Progenitor cell of endocrine pancreas (in vitro differentiated cells): ENCODE measurements around the gene CRY1. TPM values are rescaled to one million over a fixed set of nuclear protein-coding genes. Genes with fewer than 3 reads are reported as not detected.
A peak's percentile ranks its signal among the peaks of the same experiment; 100 is the strongest.

Experiments used
- DNase-seq: peaks from one replicate; pipeline ENCODE4 v3.0.0; 2021; ENCODE audit warnings: low spot score; ENCODE audit not compliant: unreplicated experiment
- H3K27ac Mint-ChIP-seq: 2 replicates; pipeline ENCODE4 v1.8.0; 2021; ENCODE audit warnings: mild to moderate bottlenecking, moderate library complexity, mixed read lengths
- H3K27me3 Mint-ChIP-seq: 2 replicates; pipeline ENCODE4 v1.8.0; 2021; ENCODE audit warnings: mixed read lengths
- H3K36me3 Mint-ChIP-seq: 2 replicates; pipeline ENCODE4 v1.8.0; 2022; ENCODE audit warnings: mixed read lengths; ENCODE audit not compliant: insufficient read depth
- H3K4me1 Mint-ChIP-seq: 2 replicates; pipeline ENCODE4 v1.8.0; 2021; ENCODE audit warnings: low read depth, mixed read lengths
- H3K4me3 Mint-ChIP-seq: 2 replicates; pipeline ENCODE4 v1.8.0; 2021; ENCODE audit warnings: low read depth, mild to moderate bottlenecking, moderate library complexity, mixed read lengths
- H3K9me3 Mint-ChIP-seq: 2 replicates; pipeline ENCODE4 v1.8.0; 2021; ENCODE audit warnings: low read depth, mixed read lengths
- total RNA-seq: library from RNA; stranded (reverse); gene quantifications from 2 replicates; pipeline ENCODE4 v1.2.1, GENCODE V29; 2021
- TF ChIP-seq, protein P1 (sequence below): fragments of 200-600 bp; sonication (generic); IDR thresholded peaks from one replicate; pipeline ENCODE4 v1.5.0; 2021; ENCODE audit warnings: antibody characterized with exemption, mild to moderate bottlenecking; ENCODE audit not compliant: unreplicated experiment

The CRY1 gene
- total RNA-seq, 1 donor from 2014 or later, result 26.9 TPM

DNA sequence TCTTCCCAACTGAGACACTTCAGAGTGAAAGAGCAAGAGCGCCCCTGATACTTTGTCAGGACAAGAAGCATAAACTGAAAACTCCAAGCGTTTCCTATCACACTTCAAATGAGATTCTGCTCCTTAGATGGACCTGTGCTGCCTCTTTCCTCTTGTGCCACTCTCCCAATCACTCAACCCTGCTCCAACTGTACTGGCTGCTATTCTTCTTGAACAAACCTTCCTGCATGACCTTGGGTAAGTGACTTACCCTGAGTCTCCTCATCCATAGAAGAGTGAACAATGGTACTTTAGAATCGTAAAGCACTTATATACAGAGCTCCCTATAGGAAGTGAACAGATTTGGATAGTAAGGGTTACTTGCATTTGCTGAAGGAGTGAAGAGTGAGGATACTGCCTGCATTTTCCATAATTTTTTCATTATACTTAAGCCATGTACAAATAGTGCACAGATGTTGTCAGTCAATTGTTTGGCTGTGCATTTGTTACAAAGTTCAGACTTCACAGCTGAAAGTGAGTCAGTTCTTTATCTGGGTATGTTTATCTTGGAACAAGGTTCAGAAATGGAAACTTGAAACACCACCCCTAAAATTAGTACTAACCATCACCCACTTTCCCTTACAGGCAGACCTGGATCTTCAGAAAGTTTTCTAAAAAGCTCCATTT lies 117.2 kb downstream of the CRY1 start:
- no peaks in the 10 kb centered on the region for H3K27me3 Mint-ChIP-seq
- H3K4me3 Mint-ChIP-seq, result no peak overlapping the region
- peaks cover 26% of the 10 kb centered on the region for H3K4me1 Mint-ChIP-seq
- no peak for DNase-seq
- TF ChIP-seq, protein P1, sequence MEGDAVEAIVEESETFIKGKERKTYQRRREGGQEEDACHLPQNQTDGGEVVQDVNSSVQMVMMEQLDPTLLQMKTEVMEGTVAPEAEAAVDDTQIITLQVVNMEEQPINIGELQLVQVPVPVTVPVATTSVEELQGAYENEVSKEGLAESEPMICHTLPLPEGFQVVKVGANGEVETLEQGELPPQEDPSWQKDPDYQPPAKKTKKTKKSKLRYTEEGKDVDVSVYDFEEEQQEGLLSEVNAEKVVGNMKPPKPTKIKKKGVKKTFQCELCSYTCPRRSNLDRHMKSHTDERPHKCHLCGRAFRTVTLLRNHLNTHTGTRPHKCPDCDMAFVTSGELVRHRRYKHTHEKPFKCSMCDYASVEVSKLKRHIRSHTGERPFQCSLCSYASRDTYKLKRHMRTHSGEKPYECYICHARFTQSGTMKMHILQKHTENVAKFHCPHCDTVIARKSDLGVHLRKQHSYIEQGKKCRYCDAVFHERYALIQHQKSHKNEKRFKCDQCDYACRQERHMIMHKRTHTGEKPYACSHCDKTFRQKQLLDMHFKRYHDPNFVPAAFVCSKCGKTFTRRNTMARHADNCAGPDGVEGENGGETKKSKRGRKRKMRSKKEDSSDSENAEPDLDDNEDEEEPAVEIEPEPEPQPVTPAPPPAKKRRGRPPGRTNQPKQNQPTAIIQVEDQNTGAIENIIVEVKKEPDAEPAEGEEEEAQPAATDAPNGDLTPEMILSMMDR, result no peak
- H3K27ac Mint-ChIP-seq, result peak overlapping the region; percentile 22
- H3K9me3 Mint-ChIP-seq, result no peaks in the 10 kb centered on the region
- H3K36me3 Mint-ChIP-seq, result peaks cover 5% of the 10 kb centered on the region

DNA sequence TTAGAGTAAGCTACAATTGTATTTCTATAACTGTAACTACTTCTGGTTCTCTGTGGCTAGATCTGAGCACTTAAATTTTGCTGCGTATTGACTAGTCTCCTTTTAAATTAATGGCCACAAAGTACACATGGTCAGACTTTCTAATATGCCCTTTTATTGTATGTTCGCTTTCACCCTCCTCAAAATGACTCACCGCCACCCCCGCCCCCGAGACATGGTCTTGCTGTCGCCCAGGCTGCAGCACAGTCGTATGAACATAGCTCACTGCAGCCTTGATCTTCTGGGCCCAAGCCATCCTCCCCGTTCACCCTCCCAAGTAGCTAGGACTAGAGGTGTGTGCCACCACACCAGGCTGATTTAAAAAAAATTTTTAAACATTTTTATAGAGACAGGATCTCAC lies 118.3 kb downstream of the CRY1 start:
- Mint-ChIP-seq H3K27me3 (no peaks in the 10 kb centered on the region), H3K4me1 (peaks cover 26% of the 10 kb centered on the region), H3K36me3 (peaks cover 9% of the 10 kb centered on the region), H3K4me3 (no peak overlapping the region), H3K9me3 (no peaks in the 10 kb centered on the region), H3K27ac (peak overlapping the region; percentile 53)
- TF ChIP-seq, protein P1, result no peak
- DNase-seq, result no peak

DNA sequence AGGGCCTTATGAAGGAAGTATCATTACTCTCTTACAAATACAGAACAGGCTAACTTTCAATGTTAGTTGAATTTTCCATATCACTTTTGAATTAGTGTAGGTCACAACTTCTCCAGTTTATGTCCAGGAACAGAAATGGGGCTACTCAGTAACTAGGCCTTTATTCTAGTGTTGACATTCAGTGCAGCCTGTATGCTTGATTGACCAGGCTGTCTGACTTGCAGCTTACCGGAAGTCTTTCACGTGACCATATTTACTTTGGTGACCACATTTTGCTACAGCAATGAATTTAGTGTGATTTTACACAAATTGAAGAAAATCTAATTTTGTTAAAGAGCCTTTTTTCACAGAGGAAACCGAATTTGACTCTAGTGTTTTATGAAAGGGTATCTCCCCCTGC lies 118.8 kb downstream of the CRY1 start:
- Mint-ChIP-seq H3K36me3 (peaks cover 9% of the 10 kb centered on the region), H3K9me3 (no peaks in the 10 kb centered on the region), H3K27ac (peak overlapping the region; percentile 73), H3K27me3 (no peaks in the 10 kb centered on the region), H3K4me3 (no peak overlapping the region), H3K4me1 (peaks cover 26% of the 10 kb centered on the region)
- DNase-seq, result no peak
- TF ChIP-seq, protein P1, result no peak

DNA sequence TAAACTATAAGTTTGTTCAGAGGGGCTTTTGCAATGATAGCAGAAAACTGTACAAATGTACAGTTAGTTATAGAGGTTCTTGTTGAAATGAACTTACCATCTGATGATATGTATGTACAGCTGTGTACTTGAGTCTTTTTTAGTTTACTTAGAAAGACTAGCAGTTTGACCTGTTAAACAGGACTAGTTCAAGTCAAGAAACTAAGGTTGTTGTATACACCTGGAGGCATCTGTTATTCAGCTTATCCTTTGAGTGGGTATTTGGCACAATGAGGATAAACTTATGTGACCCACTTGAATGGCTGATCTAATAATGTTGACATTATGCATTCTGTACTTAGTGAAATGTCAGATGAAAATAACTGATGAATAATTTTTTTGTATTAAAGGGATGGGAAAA lies 119.8 kb downstream of the CRY1 start:
- TF ChIP-seq, protein P1, result no peak
- Mint-ChIP-seq H3K4me1 (peaks cover 26% of the 10 kb centered on the region), H3K27me3 (no peaks in the 10 kb centered on the region), H3K4me3 (no peak overlapping the region), H3K36me3 (peaks cover 12% of the 10 kb centered on the region), H3K9me3 (no peaks in the 10 kb centered on the region), H3K27ac (peak overlapping the region; percentile 81)
- DNase-seq, result no peak

DNA sequence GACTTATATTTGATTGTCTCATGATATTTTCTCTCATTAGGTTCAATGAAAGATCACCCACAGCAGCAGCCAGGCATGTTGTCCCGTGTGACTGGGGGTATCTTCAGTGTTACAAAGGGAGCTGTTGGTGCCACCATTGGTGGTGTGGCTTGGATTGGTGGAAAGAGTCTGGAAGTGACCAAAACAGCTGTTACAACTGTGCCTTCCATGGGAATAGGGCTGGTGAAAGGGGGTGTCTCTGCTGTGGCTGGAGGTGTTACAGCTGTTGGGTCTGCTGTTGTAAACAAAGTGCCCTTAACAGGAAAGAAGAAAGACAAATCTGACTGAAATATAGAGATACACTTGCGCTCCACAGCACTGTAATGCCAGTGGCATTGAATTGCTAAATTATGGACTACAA lies 122.3 kb downstream of the CRY1 start:
- DNase-seq, result no peak
- Mint-ChIP-seq H3K4me3 (no peak overlapping the region), H3K27ac (no peak overlapping the region), H3K4me1 (peaks cover 23% of the 10 kb centered on the region), H3K27me3 (no peaks in the 10 kb centered on the region), H3K9me3 (no peaks in the 10 kb centered on the region), H3K36me3 (peaks cover 18% of the 10 kb centered on the region)
- TF ChIP-seq, protein P1, result no peak
